Stimulated activated CD8-positive, alpha-beta memory T cell treated with anti-CD3 and anti-CD28 coated beads, Interleukin-15, amount 100 ng/mL, for 48 hours (primary cell): ENCODE measurements around the gene HYAL3.

ENCODE experiments used
- DNase-seq, 2 donors: peaks; one replicate each; pipeline ENCODE4 v3.0.0-alpha.2; 2020; ENCODE audit warnings: low read depth in 2 of 2

Gene HYAL3

GRCh38 chr3:50330330-50330729 is 31.1 kb upstream of the HYAL3 start:
- DNase-seq, result no peak

GRCh38 chr3:50327943-50328691 is 28.9 kb upstream of the HYAL3 start, which contains the start of gene TUSC2:
Gene TUSC2 (minus strand): TSS chr3:50328223. CDS start chr3:50328099, 124 bp downstream.
- peak; percentile 92 for DNase-seq

DNA sequence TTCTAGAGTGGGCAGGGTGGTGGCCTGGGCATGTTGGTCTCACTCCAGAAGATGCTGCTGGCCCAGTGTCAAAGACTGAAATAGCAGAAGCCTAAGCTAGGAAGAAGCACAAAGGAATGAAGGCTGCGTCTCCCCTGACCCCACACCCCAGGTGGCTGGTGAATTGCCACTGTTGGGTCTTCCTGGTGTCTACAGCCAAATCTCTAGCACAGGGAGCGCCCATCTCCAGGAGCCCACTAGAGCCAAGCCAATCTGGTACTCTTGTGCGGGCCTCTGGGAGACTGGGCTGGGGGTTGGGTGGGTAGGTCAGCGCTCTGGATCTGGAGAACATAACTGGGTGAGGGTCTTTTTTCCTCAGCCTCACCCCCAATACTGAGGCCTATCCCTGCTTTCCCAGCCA is 27.9 kb upstream of the HYAL3 start:
- DNase-seq, result no peak

DNA sequence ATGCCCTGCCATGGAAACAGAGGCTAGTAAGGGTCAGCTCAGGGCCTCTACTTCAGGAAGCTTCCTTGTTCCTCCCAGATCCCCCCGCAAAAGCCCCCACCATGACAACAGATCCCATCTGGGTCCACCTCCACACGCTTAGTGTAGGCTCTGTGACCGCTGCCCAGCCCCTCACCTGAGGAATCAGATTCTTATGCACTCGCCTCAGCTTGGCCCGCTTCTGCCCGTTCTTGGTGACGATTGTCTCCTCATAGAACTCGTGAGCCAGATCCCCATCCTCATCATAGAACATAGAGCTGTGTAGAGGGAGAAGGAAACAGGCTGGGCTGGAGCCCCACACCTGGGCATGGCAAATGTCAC is 27.0 kb upstream of the HYAL3 start:
- DNase-seq, result no peak

GRCh38 chr3:50325497-50326181 is 26.4 kb upstream of the HYAL3 start:
- DNase-seq, result no peak

GRCh38 chr3:50325113-50325480 is 25.9 kb upstream of the HYAL3 start:
- DNase-seq, result no peak

GRCh38 chr3:50324351-50325112 is 25.3 kb upstream of the HYAL3 start:
- DNase-seq, result peak; percentile 47 to 53

DNA sequence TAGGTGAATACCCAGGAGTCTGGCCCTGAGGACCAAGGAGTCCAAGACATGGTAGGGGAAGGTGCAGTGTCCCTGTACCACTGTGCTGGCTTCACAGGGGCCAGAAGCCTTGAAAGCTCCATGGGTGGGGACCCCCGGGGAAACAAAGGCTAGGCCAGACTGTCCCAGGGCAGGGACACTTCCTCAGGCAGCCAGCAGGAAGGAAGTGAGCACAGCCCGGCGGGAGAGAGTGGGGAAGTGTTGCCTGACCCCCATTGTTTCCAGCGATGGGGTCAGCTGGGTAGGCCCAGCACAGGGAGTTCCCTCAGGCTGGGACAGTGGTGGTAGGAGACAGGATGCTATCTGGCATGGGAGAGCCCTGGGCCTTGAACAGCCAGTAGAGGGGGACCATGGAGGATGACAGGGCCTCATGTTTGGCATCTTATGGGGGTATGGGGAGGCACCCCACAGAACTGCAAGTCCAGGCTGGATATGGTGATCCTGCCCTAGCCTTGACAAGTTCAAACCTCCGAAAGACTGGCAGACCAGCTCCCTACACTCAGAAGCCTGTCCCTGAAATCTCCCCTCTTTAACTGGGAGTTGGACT is 24.5 kb upstream of the HYAL3 start:
- no peak for DNase-seq

- no peak for DNase-seq
Measured at GRCh38 chr3:50323092-50323600, 23.9 kb upstream of the HYAL3 start.

DNA sequence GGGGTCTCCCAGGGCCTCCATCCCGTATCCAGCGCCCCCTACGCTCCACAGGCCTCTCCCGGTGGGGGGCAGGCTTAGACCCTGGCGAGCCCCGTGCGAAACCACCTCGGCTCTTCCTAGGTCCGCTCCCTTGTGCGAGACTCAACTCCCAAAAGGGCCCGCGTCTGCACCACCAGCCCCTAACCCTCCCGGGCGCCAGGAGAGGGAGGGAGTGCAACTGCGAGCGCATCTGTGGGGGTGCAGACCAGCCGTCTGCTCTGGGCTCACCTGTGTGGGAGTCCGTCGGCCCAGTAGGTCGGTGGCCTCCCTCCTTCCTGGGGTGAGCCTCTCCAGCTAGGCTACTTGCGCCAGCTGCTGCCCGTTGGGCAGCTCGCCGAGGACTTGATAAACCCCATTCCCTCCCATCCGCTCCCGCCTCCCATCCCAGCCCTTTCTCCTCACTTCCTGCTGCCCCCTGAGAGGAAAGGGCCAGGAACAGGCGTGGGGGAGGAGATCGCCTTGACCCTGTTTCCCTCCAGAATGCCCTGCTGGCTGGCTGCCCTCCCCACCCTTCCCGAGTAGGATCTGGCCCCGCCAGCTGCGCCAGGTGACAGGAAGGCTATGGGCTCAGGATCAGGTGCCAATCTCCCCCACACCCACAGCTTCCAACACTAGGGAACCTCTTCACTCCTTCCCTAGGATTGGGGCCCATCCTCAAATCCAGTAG is 23.3 kb upstream of the HYAL3 start, which contains the start of gene HYAL2:
Gene HYAL2 (minus strand): TSS at position 360 of the 706 bp plus-strand sequence. CDS start 2,256 bp downstream, outside the sequence.
- DNase-seq, result no peak

DNA sequence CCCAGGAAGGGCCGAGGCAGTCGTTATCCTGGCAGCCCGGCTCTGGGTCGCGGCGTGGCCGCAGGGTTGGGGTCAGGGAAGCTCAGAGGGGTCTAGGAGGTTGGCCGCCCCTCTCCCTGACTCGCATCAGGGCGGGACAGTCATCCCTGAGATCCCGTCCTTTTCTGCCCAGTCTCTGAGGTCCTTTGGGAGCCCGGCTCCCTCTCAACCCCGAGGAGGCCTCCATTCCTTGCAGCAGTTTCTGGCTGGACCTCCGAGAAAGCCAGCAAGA is 22.8 kb upstream of the HYAL3 start:
- DNase-seq, result no peak

GRCh38 chr3:50321336-50322114 is 22.3 kb upstream of the HYAL3 start:
- peak; percentile 73 for DNase-seq

GRCh38 chr3:50320853-50321335 is 21.7 kb upstream of the HYAL3 start:
- peak; percentile 44 to 45 for DNase-seq

- DNase-seq, result no peak
Measured at GRCh38 chr3:50319894-50320625, 20.9 kb upstream of the HYAL3 start.

DNA sequence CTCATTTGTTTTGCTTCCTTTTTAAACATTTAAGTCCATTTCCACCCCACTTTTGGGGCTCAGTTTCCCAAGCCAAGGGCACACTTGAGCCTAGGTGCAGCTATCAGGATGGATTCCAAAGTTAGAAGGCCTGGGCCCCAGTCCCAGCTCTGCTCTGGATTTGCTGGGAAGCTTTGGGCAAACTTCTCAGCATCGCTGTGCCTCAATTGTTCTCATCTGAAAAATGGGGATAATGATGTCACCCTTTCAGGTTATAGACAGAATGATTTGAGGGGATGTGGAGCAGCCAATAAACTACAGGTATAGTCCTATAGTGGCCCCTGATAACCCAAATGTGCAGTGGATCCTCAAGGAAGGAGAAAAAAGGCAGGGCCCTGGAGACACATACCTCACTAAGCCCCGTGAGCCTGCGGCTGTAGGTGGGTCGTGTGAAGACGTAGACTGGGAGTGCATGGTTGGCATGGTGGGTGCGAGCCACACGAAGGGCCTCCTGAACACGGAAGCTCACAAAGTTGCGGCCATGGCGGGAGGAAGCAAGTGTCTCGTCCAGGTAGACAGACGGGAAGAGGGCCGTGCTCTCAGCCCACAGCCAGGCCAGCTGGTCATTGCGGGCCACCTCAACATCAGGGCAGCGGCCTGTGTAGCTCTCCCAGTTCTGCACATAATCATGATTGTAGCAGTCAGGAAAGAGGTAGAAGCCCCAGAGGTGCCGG is 20.1 kb upstream of the HYAL3 start:
- DNase-seq, result no peak

- no peak for DNase-seq
Measured at GRCh38 chr3:50318615-50319014, 19.4 kb upstream of the HYAL3 start.

DNA sequence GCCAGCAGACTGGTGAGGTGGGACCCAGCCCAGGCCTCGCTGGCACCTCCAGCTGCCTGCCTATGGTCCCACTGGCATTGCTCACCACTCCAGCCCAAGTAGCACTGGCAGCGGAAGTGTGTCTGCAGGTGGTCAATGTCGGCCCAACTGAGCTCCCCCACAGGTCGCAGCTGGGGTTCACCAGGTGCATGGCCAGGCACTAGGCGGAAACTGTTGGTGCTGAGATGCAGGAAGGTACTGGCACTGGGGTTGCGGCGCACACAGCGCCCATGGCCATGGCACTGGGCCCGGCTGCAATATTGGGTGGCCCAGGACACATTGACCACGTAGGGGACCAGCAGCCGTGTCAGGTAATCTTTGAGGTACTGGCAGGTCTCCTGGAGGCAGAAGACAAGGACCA is 19.0 kb upstream of the HYAL3 start:
- no peak for DNase-seq

DNA sequence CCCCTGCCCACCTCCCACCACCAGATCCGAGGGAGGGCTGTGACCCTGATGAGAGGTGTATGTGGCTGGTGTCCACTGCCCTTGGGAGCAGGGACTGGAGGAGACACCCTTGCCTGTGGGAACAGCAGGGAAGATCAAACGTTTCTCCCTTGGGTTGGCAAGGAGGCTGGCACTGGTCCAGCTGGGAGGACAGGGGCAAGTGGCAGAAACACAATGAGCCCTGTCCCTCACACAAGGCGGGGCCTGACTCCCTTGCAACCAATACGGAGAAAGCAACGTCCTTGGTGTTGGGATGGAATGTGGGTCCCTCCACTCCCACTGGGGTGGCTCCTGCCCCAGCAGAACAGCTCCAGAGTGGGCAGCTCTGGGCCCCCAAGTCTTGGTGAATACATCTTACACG is 18.1 kb upstream of the HYAL3 start:
- DNase-seq, result no peak

DNA sequence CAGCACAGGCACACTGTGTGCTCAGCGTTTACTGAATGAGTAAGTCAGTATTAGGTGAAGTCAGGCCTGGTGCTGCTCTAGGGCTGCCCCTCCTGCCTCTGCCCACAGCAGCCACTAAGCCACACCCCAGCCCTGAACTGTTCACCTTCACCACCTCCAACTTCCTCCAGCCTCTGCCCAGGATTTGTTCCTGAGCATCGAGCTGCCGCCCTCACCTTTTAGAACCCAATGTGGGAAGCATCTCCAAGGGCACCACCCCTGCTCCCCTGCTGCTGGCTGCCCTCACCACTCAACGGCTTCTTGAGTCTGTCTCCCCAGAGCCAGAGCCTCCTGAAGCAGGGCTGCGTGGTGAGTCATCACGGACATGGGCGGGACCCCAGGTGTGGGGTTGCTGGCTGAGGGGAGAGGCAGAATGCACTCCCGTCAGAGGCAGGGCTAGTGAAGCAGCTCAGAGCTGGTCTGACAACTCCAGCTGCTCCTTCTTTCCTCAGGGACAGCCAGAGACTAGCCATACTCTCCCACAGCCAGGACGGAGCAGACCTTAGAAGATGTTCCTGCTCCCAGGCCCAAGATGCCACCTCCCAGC is 17.5 kb upstream of the HYAL3 start:
- peak; percentile 56 for DNase-seq
